Stimulated activated CD8-positive, alpha-beta memory T cell treated with anti-CD3 and anti-CD28 coated beads, Interleukin-4, amount 100 ng/mL, for 48 hours (primary cell): ENCODE measurements around the gene HEMK1.

Experiments
- DNase-seq: peaks from one replicate; pipeline ENCODE4 v3.0.0-alpha.2; 2020

The HEMK1 gene

GRCh38 chr3:50549226-50549625 lies 20.1 kb upstream of the HEMK1 start:
- DNase-seq: no peak

- peak; percentile 88 for DNase-seq
These were observed 19.1 kb upstream of the HEMK1 start for GRCh38 chr3:50550079-50550736.

- no peak for DNase-seq
These were observed 18.2 kb upstream of the HEMK1 start for GRCh38 chr3:50551054-50551659.

- no peak for DNase-seq
These were observed 17.5 kb upstream of the HEMK1 start for GRCh38 chr3:50551681-50552435.

GRCh38 chr3:50552598-50552997 lies 16.7 kb upstream of the HEMK1 start:
- DNase-seq: no peak

- DNase-seq: no peak
These were observed 14.8 kb upstream of the HEMK1 start for GRCh38 chr3:50554553-50554952.

GRCh38 chr3:50557106-50557505 lies 12.2 kb upstream of the HEMK1 start:
- DNase-seq: no peak

GRCh38 chr3:50557915-50558314 lies 11.4 kb upstream of the HEMK1 start:
- DNase-seq: no peak

GRCh38 chr3:50559702-50560101 lies 9.6 kb upstream of the HEMK1 start:
- no peak for DNase-seq

- no peak for DNase-seq
These were observed 6.5 kb upstream of the HEMK1 start for GRCh38 chr3:50562861-50563260.

GRCh38 chr3:50563867-50564266 lies 5.5 kb upstream of the HEMK1 start:
- DNase-seq: no peak

- no peak for DNase-seq
These were observed 5.0 kb upstream of the HEMK1 start for GRCh38 chr3:50564321-50564720.

GRCh38 chr3:50567011-50567385 lies 2.3 kb upstream of the HEMK1 start:
- DNase-seq: no peak

- DNase-seq: peak; percentile 97
These were observed 1.7 kb upstream of the HEMK1 start, which contains the start of gene C3orf18 for GRCh38 chr3:50567386-50568167. TSS of gene C3orf18 (minus strand) at chr3:50567747. CDS start at chr3:50565699, 2,048 bp downstream.

GRCh38 chr3:50570508-50571279 lies 1.4 kb downstream of the HEMK1 start:
- no peak for DNase-seq

- peak; percentile 55 for DNase-seq
These were observed 2.2 kb downstream of the HEMK1 start for GRCh38 chr3:50571486-50571885.

GRCh38 chr3:50572158-50572557 lies 2.8 kb downstream of the HEMK1 start:
- peak; percentile 88 for DNase-seq

GRCh38 chr3:50572801-50573371 lies 3.6 kb downstream of the HEMK1 start:
- DNase-seq: peak; percentile 81

GRCh38 chr3:50573566-50574443 lies 4.5 kb downstream of the HEMK1 start:
- peak; percentile 86 for DNase-seq

- DNase-seq: peak; percentile 75
These were observed 5.1 kb downstream of the HEMK1 start for GRCh38 chr3:50574444-50574831.

GRCh38 chr3:50575372-50575771 lies 6.0 kb downstream of the HEMK1 start:
- peak; percentile 39 for DNase-seq
